DOHH2 (cell line): ENCODE results near the gene ATP5PB.

ENCODE experiments used
- H3F3A ChIP-seq: fragments of 200-600 bp; sonication (generic), shearing (Covaris generic); 2 replicates; pipeline ENCODE4 v1.6.0; 2016; ENCODE audit warnings: antibody characterized with exemption, mild to moderate bottlenecking; ENCODE audit not compliant: control insufficient read depth, insufficient read depth
- H3K27ac ChIP-seq: fragments of 200-600 bp; sonication (generic); 2 replicates; pipeline ENCODE4 v1.5.1; 2014; ENCODE audit warnings: low read depth, mild to moderate bottlenecking, low read length, moderate library complexity
- H3K27me3 ChIP-seq: fragments of 200-600 bp; sonication (generic); 2 replicates; pipeline ENCODE4 v1.6.1; 2014; ENCODE audit warnings: mild to moderate bottlenecking, low read length, mixed read lengths; ENCODE audit not compliant: control insufficient read depth
- H3K36me3 ChIP-seq: fragments of 200-600 bp; sonication (generic); 2 replicates; pipeline ENCODE4 v1.6.1; 2014; ENCODE audit warnings: mild to moderate bottlenecking, low read length, moderate library complexity, mixed read lengths; ENCODE audit not compliant: control insufficient read depth
- H3K4me1 ChIP-seq: fragments of 200-600 bp; sonication (generic); 2 replicates; pipeline ENCODE4 v1.6.1; 2014; ENCODE audit warnings: mild to moderate bottlenecking, low read length, mixed read lengths; ENCODE audit not compliant: control insufficient read depth
- H3K4me2 ChIP-seq: fragments of 200-600 bp; sonication (generic); 2 replicates; pipeline ENCODE4 v1.6.0; 2014; ENCODE audit warnings: mild to moderate bottlenecking, low read length, moderate library complexity
- H3K4me3 ChIP-seq: fragments of 200-600 bp; sonication (generic); 2 replicates; pipeline ENCODE4 v1.5.1; 2014; ENCODE audit warnings: mild to moderate bottlenecking, low read length, mixed read lengths
- H3K79me2 ChIP-seq: fragments of 200-600 bp; sonication (generic); 2 replicates; pipeline ENCODE4 v1.6.1; 2014; ENCODE audit warnings: mild to moderate bottlenecking, low read length, mixed read lengths; ENCODE audit not compliant: control insufficient read depth
- H3K9me2 ChIP-seq: fragments of 200-600 bp; sonication (generic); replicated peaks from 2 replicates; pipeline ENCODE4 v1.6.1; 2014; ENCODE audit warnings: mild to moderate bottlenecking, low read length, mixed read lengths; ENCODE audit not compliant: control insufficient read depth
- H3K9me3 ChIP-seq: fragments of 200-600 bp; sonication (generic); 2 replicates; pipeline ENCODE4 v1.6.1; 2014; ENCODE audit warnings: antibody characterized with exemption, low read length, mixed read lengths; ENCODE audit not compliant: control insufficient read depth, insufficient read depth
- H4K20me1 ChIP-seq: fragments of 200-600 bp; sonication (generic); 2 replicates; pipeline ENCODE4 v1.6.0; 2014; ENCODE audit warnings: low read depth, mild to moderate bottlenecking, antibody characterized with exemption, low read length, moderate library complexity; ENCODE audit not compliant: control insufficient read depth, insufficient read depth
- EZH2phosphoT487 ChIP-seq: fragments of 200-600 bp; sonication (generic); IDR thresholded peaks from 2 replicates; pipeline ENCODE4 v1.6.1; 2017; ENCODE audit warnings: borderline replicate concordance, mild to moderate bottlenecking, antibody characterized with exemption, low read length, moderate library complexity, mixed read lengths
- TF ChIP-seq, protein P1 (sequence below): fragments of 200-600 bp; sonication (generic); IDR thresholded peaks from one replicate; pipeline ENCODE4 v1.5.1; 2014; ENCODE audit warnings: antibody characterized with exemption, mild to moderate bottlenecking, low read depth, low read length; ENCODE audit not compliant: poor library complexity, severe bottlenecking

Gene ATP5PB

DNA sequence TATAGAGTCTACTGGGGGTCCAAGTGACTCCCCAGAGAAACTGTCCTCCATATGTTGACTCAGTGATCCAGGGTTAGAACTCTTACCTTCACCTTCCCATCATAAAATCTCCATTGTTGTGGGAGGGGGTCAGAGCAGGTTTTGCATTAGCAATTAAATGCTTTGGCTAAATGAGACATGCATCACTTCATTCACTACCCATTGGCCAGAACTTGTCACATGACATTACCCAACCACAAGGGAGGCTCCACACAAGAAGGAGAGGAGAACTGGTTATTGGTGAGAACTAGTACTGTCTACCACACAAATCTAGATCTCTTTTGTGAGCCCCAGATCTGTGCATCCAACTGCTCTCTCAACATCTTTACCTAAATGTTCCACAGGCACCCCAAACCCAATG is 20.3 kb downstream of the ATP5PB start:
- TF ChIP-seq, protein P1, sequence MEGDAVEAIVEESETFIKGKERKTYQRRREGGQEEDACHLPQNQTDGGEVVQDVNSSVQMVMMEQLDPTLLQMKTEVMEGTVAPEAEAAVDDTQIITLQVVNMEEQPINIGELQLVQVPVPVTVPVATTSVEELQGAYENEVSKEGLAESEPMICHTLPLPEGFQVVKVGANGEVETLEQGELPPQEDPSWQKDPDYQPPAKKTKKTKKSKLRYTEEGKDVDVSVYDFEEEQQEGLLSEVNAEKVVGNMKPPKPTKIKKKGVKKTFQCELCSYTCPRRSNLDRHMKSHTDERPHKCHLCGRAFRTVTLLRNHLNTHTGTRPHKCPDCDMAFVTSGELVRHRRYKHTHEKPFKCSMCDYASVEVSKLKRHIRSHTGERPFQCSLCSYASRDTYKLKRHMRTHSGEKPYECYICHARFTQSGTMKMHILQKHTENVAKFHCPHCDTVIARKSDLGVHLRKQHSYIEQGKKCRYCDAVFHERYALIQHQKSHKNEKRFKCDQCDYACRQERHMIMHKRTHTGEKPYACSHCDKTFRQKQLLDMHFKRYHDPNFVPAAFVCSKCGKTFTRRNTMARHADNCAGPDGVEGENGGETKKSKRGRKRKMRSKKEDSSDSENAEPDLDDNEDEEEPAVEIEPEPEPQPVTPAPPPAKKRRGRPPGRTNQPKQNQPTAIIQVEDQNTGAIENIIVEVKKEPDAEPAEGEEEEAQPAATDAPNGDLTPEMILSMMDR = no peak
- TF ChIP-seq EZH2phosphoT487 = no peak
- no peak overlapping the region for H3K4me2 ChIP-seq
- no peak overlapping the region for H3K27ac ChIP-seq
- H3K79me2 ChIP-seq = no peaks in the 10 kb centered on the region
- no peaks in the 10 kb centered on the region for H4K20me1 ChIP-seq
- H3K4me1 ChIP-seq = peaks cover 37% of the 10 kb centered on the region
- H3K4me3 ChIP-seq = no peak overlapping the region
- peaks cover 10% of the 10 kb centered on the region for H3F3A ChIP-seq
- no peaks in the 10 kb centered on the region for H3K9me3 ChIP-seq
- H3K27me3 ChIP-seq = no peaks in the 10 kb centered on the region
- peaks cover 17% of the 10 kb centered on the region for H3K36me3 ChIP-seq
- no peaks in the 10 kb centered on the region for H3K9me2 ChIP-seq

DNA sequence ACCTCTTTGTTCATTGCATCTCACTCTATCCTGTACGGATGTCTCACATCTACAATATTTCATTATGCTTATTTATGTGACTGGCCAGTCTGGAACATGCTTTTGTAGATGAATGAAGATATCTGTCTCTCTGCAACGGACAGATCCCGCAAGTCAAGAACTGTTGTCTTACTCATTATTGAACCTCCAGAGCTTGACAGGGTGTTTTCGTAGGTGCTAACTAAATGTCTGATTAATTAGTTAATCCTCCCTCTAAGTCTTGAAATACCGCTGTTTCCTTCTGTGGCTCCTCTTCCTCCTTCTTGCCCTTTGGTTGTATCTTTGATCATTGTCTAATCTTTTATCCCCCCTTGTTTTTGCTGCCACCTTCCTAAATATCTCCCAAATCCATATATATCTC is 21.3 kb downstream of the ATP5PB start:
- no peaks in the 10 kb centered on the region for H3K9me2 ChIP-seq
- H3K27me3 ChIP-seq = no peaks in the 10 kb centered on the region
- H3K9me3 ChIP-seq = no peaks in the 10 kb centered on the region
- no peaks in the 10 kb centered on the region for H4K20me1 ChIP-seq
- peak overlapping the region; percentile 63 for H3K4me3 ChIP-seq
- H3K36me3 ChIP-seq = peaks cover 17% of the 10 kb centered on the region
- H3K4me1 ChIP-seq = peaks cover 47% of the 10 kb centered on the region
- peaks cover 10% of the 10 kb centered on the region for H3F3A ChIP-seq
- H3K27ac ChIP-seq = peak overlapping the region; percentile 72
- no peaks in the 10 kb centered on the region for H3K79me2 ChIP-seq
- TF ChIP-seq, protein P1 = no peak
- TF ChIP-seq EZH2phosphoT487 = no peak
- H3K4me2 ChIP-seq = peak overlapping the region; percentile 80

DNA sequence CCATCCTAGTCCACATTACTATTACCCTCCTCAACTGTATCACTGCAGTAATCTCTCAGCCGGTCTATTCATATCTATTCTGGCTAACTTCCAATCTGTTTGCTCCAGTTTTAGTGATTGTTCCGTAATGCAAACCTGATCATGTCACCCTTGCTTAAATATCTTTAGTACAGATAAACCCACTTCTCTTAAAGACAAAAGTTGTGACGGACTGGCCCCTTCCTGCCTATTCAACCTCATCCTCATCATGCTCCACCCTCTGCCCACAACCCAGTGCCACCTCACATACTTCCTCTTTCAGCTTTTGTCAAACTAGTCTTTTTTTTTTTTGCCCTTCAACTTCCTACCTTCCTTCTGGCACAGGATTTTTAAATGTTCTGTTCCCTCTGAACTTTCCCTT is 21.7 kb downstream of the ATP5PB start:
- Histone ChIP-seq H3K4me2 (peak overlapping the region; percentile 80), H3K27ac (peak overlapping the region; percentile 72), H4K20me1 (no peaks in the 10 kb centered on the region), H3K4me3 (peak overlapping the region; percentile 63), H3F3A (peaks cover 10% of the 10 kb centered on the region), H3K9me3 (no peaks in the 10 kb centered on the region), H3K9me2 (no peaks in the 10 kb centered on the region), H3K79me2 (no peaks in the 10 kb centered on the region), H3K4me1 (peaks cover 51% of the 10 kb centered on the region), H3K36me3 (peaks cover 17% of the 10 kb centered on the region), H3K27me3 (no peaks in the 10 kb centered on the region)
- TF ChIP-seq, protein P1 = no peak
- TF ChIP-seq EZH2phosphoT487 = no peak
